K562 (cell line): ENCODE data around the gene SLC6A4. TPM values are rescaled to one million over a fixed set of nuclear protein-coding genes. Genes with fewer than 3 reads are reported as not detected.

ENCODE experiments used
- ATAC-seq: fragments of 200-7000 bp; cut with Tn5 transposase; 3 replicates; pipeline ENCODE4 v1.9.1; 2020; ENCODE audit warnings: moderate library complexity
- BruUV-seq: library from RNA; stranded (reverse); fragments of 400-500 nt; replicated peaks from 2 replicates; lab custom pipeline; 2021; lab: Mats Ljungman, UMichigan
- CTCF ChIA-PET: fragments of 300-600 bp; formaldehyde crosslinking; extraction: SDS; loops from one replicate; lab custom pipeline; 2021; ENCODE audit warnings: low intra/inter-chr PET ratio; lab: Yijun Ruan, JAX
- POLR2A ChIA-PET: fragments of 300-600, 350-650 bp; sonication (Branson Sonifier 250); formaldehyde crosslinking; extraction: SDS; loops from one replicate; lab custom pipeline; 2021; ENCODE audit warnings: antibody characterized with exemption, inconsistent platforms; lab: Yijun Ruan, JAX
- DNase-seq, 4 experiments: peaks; one replicate each; pipeline versions ENCODE4 v3.0.0 to v3.0.0-alpha.2; 2011 to 2018; ENCODE audit warnings: low spot score in 3 of 4, mixed read lengths in 3 of 4; ENCODE audit errors: extremely low read depth in 1 of 4
- FAIRE-seq: peaks from 2 replicates; lab custom pipeline; 2011; peaks lifted over from hg19 to GRCh38; lab: Jason Lieb, UNC
- H2AFZ ChIP-seq: 2 replicates; pipeline ENCODE4 v1.6.0; 2011; ENCODE audit warnings: low read depth, low read length, control low read depth, inconsistent platforms
- H3K27ac ChIP-seq: fragments of 200-600 bp; 3 replicates; pipeline ENCODE4 v1.8.0; 2011; ENCODE audit warnings: low read depth, mild to moderate bottlenecking, control low read depth, inconsistent platforms, low read length, moderate library complexity, mixed read lengths; ENCODE audit errors: extremely low read depth
- H3K27me3 ChIP-seq, 2 experiments: fragments of 300-600 bp in 1 of 2; 2 replicates in 1 of 2; 3 replicates in 1 of 2; pipeline versions ENCODE4 v1.6.0 to v1.8.0; 2011; ENCODE audit warnings: inconsistent platforms in 2 of 2, low read length in 2 of 2, mild to moderate bottlenecking in 1 of 2, mixed read lengths in 1 of 2, moderate library complexity in 1 of 2; ENCODE audit not compliant: control insufficient read depth in 2 of 2, insufficient read depth in 2 of 2
- H3K36me3 ChIP-seq: fragments of 300-600 bp; 3 replicates; pipeline ENCODE4 v1.8.0; 2011; ENCODE audit warnings: mild to moderate bottlenecking, low read length, inconsistent platforms; ENCODE audit not compliant: control insufficient read depth, insufficient read depth
- H3K4me1 ChIP-seq, 2 experiments: fragments of 200-600 bp in 1 of 2; replicated peaks in 1 of 2; 2 replicates in 1 of 2; 3 replicates in 1 of 2; pipeline versions ENCODE4 v1.5.1 to v1.8.0; 2011; ENCODE audit warnings: inconsistent platforms in 2 of 2, low read length in 2 of 2, mild to moderate bottlenecking in 1 of 2, mixed read lengths in 1 of 2, moderate library complexity in 1 of 2; ENCODE audit not compliant: control insufficient read depth in 2 of 2, insufficient read depth in 2 of 2
- H3K4me2 ChIP-seq: 2 replicates; pipeline ENCODE4 v1.6.1; 2011; ENCODE audit warnings: low read length, control low read depth, inconsistent platforms, mixed read lengths; ENCODE audit not compliant: insufficient read depth
- H3K4me3 ChIP-seq: fragments of 200-600 bp; sonication (generic), shearing (Covaris generic); 2 replicates; pipeline ENCODE4 v1.5.1; 2016; ENCODE audit warnings: control low read depth, inconsistent platforms
- H3K79me2 ChIP-seq: fragments of 200-600 bp; 3 replicates; pipeline ENCODE4 v1.8.0; 2011; ENCODE audit warnings: low read length, inconsistent platforms; ENCODE audit not compliant: control insufficient read depth, insufficient read depth
- H3K9ac ChIP-seq, 2 experiments: 2 replicates each; pipeline versions ENCODE4 v1.6.0 to v1.6.1; 2011; ENCODE audit warnings: low read depth in 2 of 2, low read length in 2 of 2, control low read depth in 1 of 2, inconsistent platforms in 1 of 2, mild to moderate bottlenecking in 1 of 2, mixed read lengths in 1 of 2; ENCODE audit not compliant: insufficient read depth in 1 of 2
- H3K9me1 ChIP-seq: one replicate; pipeline ENCODE4 v1.6.0; 2011; ENCODE audit warnings: inconsistent platforms, mild to moderate bottlenecking, low read length, moderate library complexity; ENCODE audit not compliant: control insufficient read depth, insufficient read depth
- H3K9me3 ChIP-seq: replicated peaks from 2 replicates; pipeline ENCODE4 v1.5.1; 2011; ENCODE audit warnings: low read depth, low read length, inconsistent platforms; ENCODE audit not compliant: control insufficient read depth, insufficient read depth
- H4K20me1 ChIP-seq: replicated peaks from 2 replicates; pipeline ENCODE4 v1.6.1; 2011; ENCODE audit warnings: low read length, inconsistent platforms, mixed read lengths; ENCODE audit not compliant: control insufficient read depth, insufficient read depth
- DEAF1 ChIP-seq: fragments of 450-650 bp; formaldehyde crosslinking; IDR thresholded peaks from 2 replicates; pipeline ENCODE4 v1.4.0; 2020; ENCODE audit warnings: mild to moderate bottlenecking, moderate library complexity
- KDM1A ChIP-seq, 2 experiments: fragments of 450-650 bp; IDR thresholded peaks; 2 replicates each; pipeline ENCODE4 v1.6.1; 2016; ENCODE audit warnings: mild to moderate bottlenecking in 2 of 2
- PML ChIP-seq: IDR thresholded peaks from 2 replicates; pipeline ENCODE4 v1.6.1; 2012; ENCODE audit warnings: low read length, inconsistent platforms
- ZFP1 ChIP-seq: fragments of 450-650 bp; formaldehyde crosslinking; IDR thresholded peaks from 2 replicates; pipeline ENCODE4 v1.4.0; 2020; ENCODE audit warnings: mild to moderate bottlenecking, mixed read lengths
- WGBS: fragments of 100-300 bp; shearing (Covaris generic); methylation state at CpG from one replicate; pipeline ENCODE4 v1.1.6; 2016; ENCODE audit warnings: low coverage, mixed read lengths; ENCODE audit not compliant: insufficient coverage; ENCODE audit errors: missing lambda C conversion rate; 5-methylcytosine and 5-hydroxymethylcytosine counted together
- in situ Hi-C: fragments of 300-500 bp; cut with MboI; formaldehyde crosslinking; loops from 4 replicates; pipeline ENCODE4 v1.15.0; 2018; ENCODE audit warnings: inconsistent platforms, mixed read lengths
- intact Hi-C: fragments of 100-400 bp; cut with micrococcal nuclease; formaldehyde crosslinking; loops from 2 replicates; pipeline ENCODE4 v1.14.2; 2022
- polyA plus RNA-seq, 8 experiments: library from polyadenylated mRNA; depleted of rRNA in 4 of 8; stranded (reverse) in 5 of 8; unstranded in 3 of 8; fragments of >200 nt; fragmentation: Nextera tagmentation in 2 of 8; fragmentation: Illumina TruSeq in 1 of 8; extraction: Ambion mirVana in 2 of 8; extraction: Trizol in 1 of 8; gene quantifications; 2 replicates each; pipeline versions ENCODE4 v1.2.1 to v1.2.3, GENCODE V29; 2011 to 2014; ENCODE audit warnings: inconsistent platforms in 1 of 8, missing spikeins in 1 of 8
- total RNA-seq, 7 experiments: library from RNA; depleted of rRNA in 6 of 7; stranded (reverse); fragments of >200 nt in 6 of 7; fragmentation: Illumina TruSeq in 2 of 7; extraction: Trizol in 2 of 7; gene quantifications; 2 replicates each; pipeline versions ENCODE4 v1.2.1 to v1.2.3, GENCODE V29; 2011 to 2021; ENCODE audit warnings: low replicate concordance in 1 of 7

The SLC6A4 gene
- total and polyA plus RNA-seq, 9 of the 15 experiments (the other 6 are each of a cell fraction or from before 2014, with no cell fraction given) = 0.05 to 0.09 (median 0.07) TPM; not detected in 6

- TF ChIP-seq DEAF1 (CRISPR knock-in tag) (peak; percentile 39; the same call in 1 of the 2 replicates), PML (no peak)
Measured at GRCh38 chr17:30278032-30278431, 42.5 kb upstream of the SLC6A4 start (continued).

DNA sequence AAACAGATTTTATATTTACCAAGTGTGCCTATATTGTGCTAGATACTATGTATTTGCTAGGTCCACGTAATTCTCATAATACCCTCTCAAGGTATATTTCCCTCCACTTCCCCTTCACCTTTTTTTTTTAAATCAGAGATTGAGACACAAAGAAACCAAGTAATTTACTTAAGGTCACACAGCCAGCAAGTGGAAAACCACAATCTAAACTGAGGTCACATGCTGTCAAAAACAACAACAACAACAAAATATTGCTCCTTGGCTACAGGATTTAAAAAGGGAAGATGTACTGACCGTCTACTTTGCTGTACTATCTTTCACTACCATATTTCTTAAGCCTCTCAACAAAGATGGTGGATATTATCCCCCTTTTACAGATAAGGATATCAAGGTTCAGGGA is 40.4 kb upstream of the SLC6A4 start:
- H2AFZ ChIP-seq = no peak overlapping the region
- peaks cover 88% of the 10 kb centered on the region for H3K36me3 ChIP-seq
- H3K79me2 ChIP-seq = no peaks in the 10 kb centered on the region
- intact Hi-C loops (loop anchor here (5.0 to 10.0 kb wide), 2 partner anchors 59 to 149 kb away; partner anchors contain the start of gene TMIGD1), in situ Hi-C loops (loop anchor here (10.0 kb wide), 1 partner anchor 161 kb away; the partner anchor contains the start of gene NSRP1)
- H3K9me3 ChIP-seq = no peaks in the 10 kb centered on the region
- H4K20me1 ChIP-seq = no peaks in the 10 kb centered on the region
- H3K9me1 ChIP-seq = no peaks in the 10 kb centered on the region
- no peak overlapping the region for H3K4me2 ChIP-seq
- ChIA-PET POLR2A (no interaction called here), CTCF (interaction anchor here (0.7 to 3.4 kb wide), 3 partner anchors 151 to 458 kb away, joined by 3 to 27 read pairs (median 25); no protein-coding TSS in a partner anchor)
- no peaks in the 10 kb centered on the region for H3K4me1 ChIP-seq
- 63% methylated on average over 2 of the region's 2 CpGs for WGBS
- TF ChIP-seq ZFP1 (CRISPR knock-in tag) (no peak), KDM1A (IDR thresholded peaks at IDR 0.05) (0 out of 4 replicates have a peak, but pooled peaks have one; percentile 10 to 19)
- DNase-seq (no peak), ATAC-seq (no peak), FAIRE-seq (no peak)
- no peaks in the 10 kb centered on the region for H3K27me3 ChIP-seq
- no peak overlapping the region for H3K9ac ChIP-seq
- no peak overlapping the region for H3K4me3 ChIP-seq
- BruUV-seq = no TSS peak
- no peak overlapping the region for H3K27ac ChIP-seq
